ENCODE results near the gene CADPS. TPM values are rescaled to one million over a fixed set of nuclear protein-coding genes. Genes with fewer than 3 reads are reported as not detected.

CADPS gene
- total RNA-seq, 1 experiment from 2014 or later, result not detected

DNA sequence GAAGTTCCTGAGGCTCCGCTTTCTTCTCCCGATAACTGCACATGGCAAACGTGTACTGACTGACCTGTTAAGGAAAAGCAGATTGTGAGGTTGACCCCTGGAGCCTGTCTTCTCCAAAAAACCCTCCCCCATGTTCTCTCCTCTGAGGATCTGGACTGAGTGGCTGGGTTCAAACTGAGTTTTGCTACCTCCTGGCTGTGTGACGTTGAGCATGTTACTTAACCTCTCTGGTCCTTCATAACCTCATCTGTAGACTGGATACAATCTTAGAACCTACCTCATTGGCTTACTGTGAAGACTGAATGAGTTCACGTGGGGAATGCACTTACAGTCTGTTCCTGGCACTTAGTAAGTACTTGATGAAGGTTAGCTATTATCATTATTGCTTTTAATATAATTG, 317.8 kb downstream of the CADPS start:
- no peaks in the 10 kb centered on the region for H3K4me1 ChIP-seq (ENCODE audit: control insufficient read depth, insufficient read depth, low read length)
- ChIA-PET POLR2A (no interaction called here), CTCF (interaction anchor here (0.6 kb wide), 1 partner anchor 363 kb away, joined by 3 read pairs; no protein-coding TSS in a partner anchor)
- no peak overlapping the region for H3K4me3 ChIP-seq (ENCODE audit: low read depth in 2 of 2, low read length in 2 of 2)
- H3K27me3 ChIP-seq (ENCODE audit: control insufficient read depth, insufficient read depth, low read length), result no peaks in the 10 kb centered on the region
- H3K27ac ChIP-seq (ENCODE audit: low read length), result no peak overlapping the region
- DNase-seq (ENCODE audit: low read depth, low spot score) (no peak), ATAC-seq (no peak)
- no peaks in the 10 kb centered on the region for H3K9me3 ChIP-seq (ENCODE audit: control insufficient read depth, insufficient read depth, low read depth, low read length)
- no TSS peak for BruUV-seq (replicated peaks)
- no peaks in the 10 kb centered on the region for H3K36me3 ChIP-seq (ENCODE audit: control insufficient read depth, insufficient read depth, low read length)
- in situ Hi-C loops (cut with HindIII; ENCODE audit: low pct_unique_long_range_greater_than_20kb, low sequenced_read_pairs) (no loop called here), intact Hi-C loops (cut with micrococcal nuclease; ENCODE audit: unreplicated experiment) (no loop called here)
- no peak for TF ChIP-seq SIN3A (IDR thresholded peaks at IDR 0.05; ENCODE audit: borderline replicate concordance, insufficient read depth, low read depth, low read length)
- TF ChIP-seq, protein P1, sequence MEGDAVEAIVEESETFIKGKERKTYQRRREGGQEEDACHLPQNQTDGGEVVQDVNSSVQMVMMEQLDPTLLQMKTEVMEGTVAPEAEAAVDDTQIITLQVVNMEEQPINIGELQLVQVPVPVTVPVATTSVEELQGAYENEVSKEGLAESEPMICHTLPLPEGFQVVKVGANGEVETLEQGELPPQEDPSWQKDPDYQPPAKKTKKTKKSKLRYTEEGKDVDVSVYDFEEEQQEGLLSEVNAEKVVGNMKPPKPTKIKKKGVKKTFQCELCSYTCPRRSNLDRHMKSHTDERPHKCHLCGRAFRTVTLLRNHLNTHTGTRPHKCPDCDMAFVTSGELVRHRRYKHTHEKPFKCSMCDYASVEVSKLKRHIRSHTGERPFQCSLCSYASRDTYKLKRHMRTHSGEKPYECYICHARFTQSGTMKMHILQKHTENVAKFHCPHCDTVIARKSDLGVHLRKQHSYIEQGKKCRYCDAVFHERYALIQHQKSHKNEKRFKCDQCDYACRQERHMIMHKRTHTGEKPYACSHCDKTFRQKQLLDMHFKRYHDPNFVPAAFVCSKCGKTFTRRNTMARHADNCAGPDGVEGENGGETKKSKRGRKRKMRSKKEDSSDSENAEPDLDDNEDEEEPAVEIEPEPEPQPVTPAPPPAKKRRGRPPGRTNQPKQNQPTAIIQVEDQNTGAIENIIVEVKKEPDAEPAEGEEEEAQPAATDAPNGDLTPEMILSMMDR (IDR thresholded peaks at IDR 0.05), result no peak
- TF ChIP-seq, protein P2, sequence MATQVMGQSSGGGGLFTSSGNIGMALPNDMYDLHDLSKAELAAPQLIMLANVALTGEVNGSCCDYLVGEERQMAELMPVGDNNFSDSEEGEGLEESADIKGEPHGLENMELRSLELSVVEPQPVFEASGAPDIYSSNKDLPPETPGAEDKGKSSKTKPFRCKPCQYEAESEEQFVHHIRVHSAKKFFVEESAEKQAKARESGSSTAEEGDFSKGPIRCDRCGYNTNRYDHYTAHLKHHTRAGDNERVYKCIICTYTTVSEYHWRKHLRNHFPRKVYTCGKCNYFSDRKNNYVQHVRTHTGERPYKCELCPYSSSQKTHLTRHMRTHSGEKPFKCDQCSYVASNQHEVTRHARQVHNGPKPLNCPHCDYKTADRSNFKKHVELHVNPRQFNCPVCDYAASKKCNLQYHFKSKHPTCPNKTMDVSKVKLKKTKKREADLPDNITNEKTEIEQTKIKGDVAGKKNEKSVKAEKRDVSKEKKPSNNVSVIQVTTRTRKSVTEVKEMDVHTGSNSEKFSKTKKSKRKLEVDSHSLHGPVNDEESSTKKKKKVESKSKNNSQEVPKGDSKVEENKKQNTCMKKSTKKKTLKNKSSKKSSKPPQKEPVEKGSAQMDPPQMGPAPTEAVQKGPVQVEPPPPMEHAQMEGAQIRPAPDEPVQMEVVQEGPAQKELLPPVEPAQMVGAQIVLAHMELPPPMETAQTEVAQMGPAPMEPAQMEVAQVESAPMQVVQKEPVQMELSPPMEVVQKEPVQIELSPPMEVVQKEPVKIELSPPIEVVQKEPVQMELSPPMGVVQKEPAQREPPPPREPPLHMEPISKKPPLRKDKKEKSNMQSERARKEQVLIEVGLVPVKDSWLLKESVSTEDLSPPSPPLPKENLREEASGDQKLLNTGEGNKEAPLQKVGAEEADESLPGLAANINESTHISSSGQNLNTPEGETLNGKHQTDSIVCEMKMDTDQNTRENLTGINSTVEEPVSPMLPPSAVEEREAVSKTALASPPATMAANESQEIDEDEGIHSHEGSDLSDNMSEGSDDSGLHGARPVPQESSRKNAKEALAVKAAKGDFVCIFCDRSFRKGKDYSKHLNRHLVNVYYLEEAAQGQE (IDR thresholded peaks at IDR 0.05; ENCODE audit: insufficient read depth in 1 of 2, low read depth in 2 of 2, low read length in 1 of 2), result no peak
- TF ChIP-seq POLR2AphosphoS5 (IDR thresholded peaks at IDR 0.05; ENCODE audit: low read depth, low read length), result no peak
- TF ChIP-seq TCF7L2 (IDR thresholded peaks at IDR 0.05; ENCODE audit: low read depth, low read length), result no peak

DNA sequence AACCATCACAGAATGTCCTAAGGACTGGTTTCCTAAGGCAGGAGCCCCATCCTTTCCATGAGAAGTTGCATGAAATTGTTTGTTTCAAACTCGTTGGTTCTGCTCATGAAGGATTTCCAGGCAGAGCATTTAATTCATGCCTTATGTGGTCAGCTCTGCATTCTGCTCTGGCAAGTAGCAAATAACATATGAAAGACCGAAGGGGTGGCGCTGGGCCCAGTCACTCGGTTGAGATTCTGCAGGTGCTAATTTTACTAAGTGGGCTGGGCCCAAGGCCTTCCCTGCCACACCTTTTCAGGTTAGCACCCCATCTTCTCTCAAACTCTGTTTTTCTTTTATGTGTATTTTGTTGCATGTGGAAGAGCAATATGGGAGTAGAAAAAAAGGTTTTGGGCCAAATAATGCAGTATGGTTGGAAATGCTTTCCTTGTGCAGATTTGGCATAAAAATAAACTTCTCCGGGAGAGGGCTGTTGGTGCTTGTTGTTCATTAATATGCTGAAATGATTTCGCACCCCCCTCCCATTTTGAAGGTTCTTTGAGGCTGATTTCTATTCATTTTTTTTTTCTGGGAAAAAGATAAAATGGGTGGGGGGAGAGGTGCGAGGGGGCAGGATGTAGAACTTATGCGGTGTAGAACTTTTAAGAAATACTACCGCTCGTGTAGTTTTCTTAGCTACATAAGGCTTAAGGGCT, 318.9 kb downstream of the CADPS start:
- intact Hi-C loops (cut with micrococcal nuclease; ENCODE audit: unreplicated experiment), result no loop called here
- Histone ChIP-seq H3K27ac (ENCODE audit: low read length) (no peak overlapping the region), H3K4me1 (ENCODE audit: control insufficient read depth, insufficient read depth, low read length) (no peaks in the 10 kb centered on the region), H3K36me3 (ENCODE audit: control insufficient read depth, insufficient read depth, low read length) (no peaks in the 10 kb centered on the region), H3K9me3 (ENCODE audit: control insufficient read depth, insufficient read depth, low read depth, low read length) (no peaks in the 10 kb centered on the region), H3K4me3 (ENCODE audit: low read depth in 2 of 2, low read length in 2 of 2) (no peak overlapping the region), H3K27me3 (ENCODE audit: control insufficient read depth, insufficient read depth, low read length) (no peaks in the 10 kb centered on the region)
- ChIA-PET CTCF (no interaction called here), POLR2A (no interaction called here)
- no peak for DNase-seq (ENCODE audit: low read depth, low spot score)
- TF ChIP-seq TCF7L2 (IDR thresholded peaks at IDR 0.05; ENCODE audit: low read depth, low read length) (no peak), SIN3A (IDR thresholded peaks at IDR 0.05; ENCODE audit: borderline replicate concordance, insufficient read depth, low read depth, low read length) (no peak), POLR2AphosphoS5 (IDR thresholded peaks at IDR 0.05; ENCODE audit: low read depth, low read length) (no peak)
- TF ChIP-seq, protein P2 (IDR thresholded peaks at IDR 0.05; ENCODE audit: insufficient read depth in 1 of 2, low read depth in 2 of 2, low read length in 1 of 2), result no peak
- TF ChIP-seq, protein P1 (IDR thresholded peaks at IDR 0.05), result no peak
- BruUV-seq (replicated peaks), result no TSS peak
- in situ Hi-C loops (cut with HindIII; ENCODE audit: low pct_unique_long_range_greater_than_20kb, low sequenced_read_pairs), result no loop called here
- ATAC-seq, result no peak
